Limb (tissue), 2 donors: Measurements from ENCODE around the gene LDB2.

Experiments used
- DNase-seq, 2 donors: peaks; one replicate each; pipeline ENCODE4 v3.0.0-alpha.2; 2016; ENCODE audit errors: extremely low spot score in 2 of 2

Gene LDB2

GRCh38 chr4:16503421-16504100 is 394.9 kb downstream of the LDB2 start:
- no peak for DNase-seq

GRCh38 chr4:16498978-16499377 is 399.5 kb downstream of the LDB2 start:
- DNase-seq: no peak

- no peak for DNase-seq
These were observed 401.9 kb downstream of the LDB2 start for GRCh38 chr4:16496501-16496900.

- DNase-seq: no peak
These were observed 405.6 kb downstream of the LDB2 start for GRCh38 chr4:16492872-16493271.

- DNase-seq: peak in 1 of 2 donors; percentile 45
These were observed 409.2 kb downstream of the LDB2 start for GRCh38 chr4:16489226-16489625.

- no peak for DNase-seq
These were observed 410.4 kb downstream of the LDB2 start for GRCh38 chr4:16488084-16488483.

- no peak for DNase-seq
These were observed 413.7 kb downstream of the LDB2 start for GRCh38 chr4:16484711-16485110.

GRCh38 chr4:16483540-16483939 is 414.9 kb downstream of the LDB2 start:
- DNase-seq: no peak

GRCh38 chr4:16480011-16480410 is 418.4 kb downstream of the LDB2 start:
- peak; percentile 38 to 44 for DNase-seq

GRCh38 chr4:16472537-16472936 is 425.9 kb downstream of the LDB2 start:
- DNase-seq: no peak

GRCh38 chr4:16467061-16467460 is 431.4 kb downstream of the LDB2 start:
- no peak for DNase-seq

GRCh38 chr4:16466581-16466980 is 431.9 kb downstream of the LDB2 start:
- no peak for DNase-seq

GRCh38 chr4:16464651-16465050 is 433.8 kb downstream of the LDB2 start:
- no peak for DNase-seq

- DNase-seq: no peak
These were observed 435.8 kb downstream of the LDB2 start for GRCh38 chr4:16462656-16463055.

GRCh38 chr4:16461362-16461761 is 437.1 kb downstream of the LDB2 start:
- DNase-seq: no peak

GRCh38 chr4:16457944-16458343 is 440.5 kb downstream of the LDB2 start:
- no peak for DNase-seq
